Urinary bladder (tissue), 4 donors: ENCODE measurements around the gene UBE2L3. TPM values are rescaled to one million over a fixed set of nuclear protein-coding genes. Genes with fewer than 3 reads are reported as not detected.

Experiments
- DNase-seq: peaks from one replicate; pipeline ENCODE4 v3.0.0-alpha.2; 2015; ENCODE audit errors: extremely low spot score
- H3K27ac ChIP-seq: one replicate; pipeline ENCODE4 v1.5.1; 2013; ENCODE audit warnings: low read depth, mild to moderate bottlenecking, moderate library complexity
- H3K36me3 ChIP-seq: one replicate; pipeline ENCODE4 v1.6.1; 2013; ENCODE audit warnings: mild to moderate bottlenecking, moderate library complexity; ENCODE audit not compliant: insufficient read depth
- H3K4me1 ChIP-seq: one replicate; pipeline ENCODE4 v1.6.1; 2013; ENCODE audit warnings: mild to moderate bottlenecking, moderate library complexity; ENCODE audit not compliant: insufficient read depth
- H3K4me3 ChIP-seq: one replicate; pipeline ENCODE4 v1.5.1; 2013; ENCODE audit warnings: low read depth, low read length
- WGBS: extraction: QIAGEN DNeasy Blood & Tissue Kit; methylation state at CpG from one replicate; pipeline ENCODE4 v1.1.7; 2013; 5-methylcytosine and 5-hydroxymethylcytosine counted together
- polyA plus RNA-seq: library from polyadenylated mRNA; stranded (reverse); fragments of 200-250 nt; gene quantifications from one replicate; pipeline ENCODE4 v1.2.3, GENCODE V29; 2013
- small RNA-seq: library from RNA; depleted of rRNA; stranded (forward); fragments of <200 nt; gene quantifications from one replicate; pipeline ENCODE3, GENCODE V24; 2014
- total RNA-seq: library from RNA; depleted of rRNA; stranded (reverse); fragments of >200 nt; gene quantifications from one replicate; pipeline ENCODE4 v1.2.3, GENCODE V29; 2014
- donor health status: healthy with polysubstance abuse.
- donor health status: healthy.

Gene UBE2L3
- total and polyA plus RNA-seq, 2 donors: 32.4 to 55.6 TPM

GRCh38 chr22:21659864-21660525, 92.5 kb downstream of the UBE2L3 start:
- WGBS: 69% methylated on average over 7 of the region's 7 CpGs
- no peak for DNase-seq
- no peak overlapping the region for H3K27ac ChIP-seq

GRCh38 chr22:21660904-21661303, 93.4 kb downstream of the UBE2L3 start:
- Histone ChIP-seq H3K27ac (no peak overlapping the region), H3K4me3 (no peak overlapping the region), H3K36me3 (no peaks in the 10 kb centered on the region), H3K4me1 (no peaks in the 10 kb centered on the region)
- 79% methylated on average over 7 of the region's 7 CpGs for WGBS
- DNase-seq: no peak

More at GRCh38 chr22:21659864-21660525, 92.5 kb downstream of the UBE2L3 start:
- Histone ChIP-seq H3K36me3 (no peaks in the 10 kb centered on the region), H3K4me1 (no peaks in the 10 kb centered on the region), H3K4me3 (no peak overlapping the region)

GRCh38 chr22:21661991-21662390, 94.5 kb downstream of the UBE2L3 start:
- 93% methylated on average over 5 of the region's 5 CpGs for WGBS
- DNase-seq: no peak
- Histone ChIP-seq H3K36me3 (no peaks in the 10 kb centered on the region), H3K4me3 (no peak overlapping the region), H3K4me1 (no peaks in the 10 kb centered on the region), H3K27ac (no peak overlapping the region)

GRCh38 chr22:21663738-21664137, 96.2 kb downstream of the UBE2L3 start:
- Histone ChIP-seq H3K4me3 (no peak overlapping the region), H3K4me1 (no peaks in the 10 kb centered on the region), H3K27ac (no peak overlapping the region), H3K36me3 (no peaks in the 10 kb centered on the region)
- WGBS: 91% methylated on average over 2 of the region's 2 CpGs
- DNase-seq: no peak

GRCh38 chr22:21665047-21665851, 97.7 kb downstream of the UBE2L3 start:
- WGBS: 70% methylated on average over 26 of the region's 26 CpGs
- Histone ChIP-seq H3K4me1 (no peaks in the 10 kb centered on the region), H3K4me3 (peak overlapping the region; percentile 66), H3K36me3 (no peaks in the 10 kb centered on the region), H3K27ac (peak overlapping the region; percentile 89)
- DNase-seq: no peak

- no peak for DNase-seq
- peaks cover 3% of the 10 kb centered on the region for H3K36me3 ChIP-seq
- H3K27ac ChIP-seq: no peak overlapping the region
- H3K4me3 ChIP-seq: peak overlapping the region; percentile 66
- no peaks in the 10 kb centered on the region for H3K4me1 ChIP-seq
- WGBS: 45% methylated on average over 16 of the region's 16 CpGs
These were observed 99.3 kb downstream of the UBE2L3 start for GRCh38 chr22:21666786-21667185.

GRCh38 chr22:21669026-21669425, 101.5 kb downstream of the UBE2L3 start:
- 87% methylated on average over 9 of the region's 9 CpGs for WGBS
- Histone ChIP-seq H3K27ac (no peak overlapping the region), H3K4me1 (no peaks in the 10 kb centered on the region), H3K4me3 (no peak overlapping the region), H3K36me3 (peaks cover 4% of the 10 kb centered on the region)
- no peak for DNase-seq

GRCh38 chr22:21672107-21672629, 104.7 kb downstream of the UBE2L3 start:
- no peak for DNase-seq
- no peak overlapping the region for H3K27ac ChIP-seq
- H3K4me1 ChIP-seq: no peaks in the 10 kb centered on the region
- H3K4me3 ChIP-seq: no peak overlapping the region
- H3K36me3 ChIP-seq: peaks cover 8% of the 10 kb centered on the region
- WGBS: 82% methylated on average over 6 of the region's 6 CpGs

Small RNA genes lying within 50 kb of the gene (small RNA-seq; reads per million reads assigned to genes)
- gene MIR301B: 6.4 reads per million, percentile 92 among the genes with 10 or more reads in this experiment
- not detected for gene RF00492
- not detected for gene RN7SKP221

Other genes starting within 250 kb of the UBE2L3 start
- 0.11 TPM for gene RIMBP3B, start 184.0 kb upstream of the UBE2L3 start, total RNA-seq
- 0.05 TPM for gene RIMBP3B, start 184.0 kb upstream of the UBE2L3 start, polyA plus RNA-seq
- gene HIC2, start 150.3 kb upstream of the UBE2L3 start, total RNA-seq: 5.0 TPM
- gene HIC2, start 150.3 kb upstream of the UBE2L3 start, polyA plus RNA-seq: 2.0 TPM
- 0.85 TPM for gene TMEM191C, start 100.3 kb upstream of the UBE2L3 start, total RNA-seq
- gene TMEM191C, start 100.3 kb upstream of the UBE2L3 start, polyA plus RNA-seq: 0.80 TPM
- 0.26 TPM for gene RIMBP3C, start 16.3 kb upstream of the UBE2L3 start, total RNA-seq
- gene RIMBP3C, start 16.3 kb upstream of the UBE2L3 start, polyA plus RNA-seq: not detected
- gene YDJC, start 62.3 kb downstream of the UBE2L3 start, total RNA-seq: 3.7 TPM
- gene YDJC, start 62.3 kb downstream of the UBE2L3 start, polyA plus RNA-seq: 26.4 TPM
- 0.53 TPM for gene CCDC116, start 65.0 kb downstream of the UBE2L3 start, total RNA-seq
- gene CCDC116, start 65.0 kb downstream of the UBE2L3 start, polyA plus RNA-seq: 0.37 TPM
- gene SDF2L1, start 74.6 kb downstream of the UBE2L3 start, total RNA-seq: 5.1 TPM
- gene SDF2L1, start 74.6 kb downstream of the UBE2L3 start, polyA plus RNA-seq: 58.0 TPM
- gene PPIL2, start 98.3 kb downstream of the UBE2L3 start, total RNA-seq: 26.8 TPM
- 26.3 TPM for gene PPIL2, start 98.3 kb downstream of the UBE2L3 start, polyA plus RNA-seq
- 7.0 TPM for gene YPEL1, start 168.1 kb downstream of the UBE2L3 start, total RNA-seq
- gene YPEL1, start 168.1 kb downstream of the UBE2L3 start, polyA plus RNA-seq: 5.5 TPM